HG03095 (cell line): ENCODE data around the gene ZFC3H1.
"Not testable (repeated sequence)": the region's sequence is repeated elsewhere in the genome, so short reads cannot be mapped to it uniquely, and the experiment has no call there.

Experiments
- ATAC-seq: cut with Tn5 transposase; IDR thresholded peaks from one replicate; pipeline ENCODE4 v1.9.1; 2021; ENCODE audit warnings: moderate library complexity; ENCODE audit not compliant: unreplicated experiment

Gene ZFC3H1

GRCh38 chr12:71663561-71664410 lies at the start of gene ZFC3H1, which contains the start of gene THAP2:
TSS of gene ZFC3H1 (minus strand) at chr12:71663848. CDS start at chr12:71663610, 238 bp downstream.
TSS of gene THAP2 (plus strand) at chr12:71664301. CDS start at chr12:71664510, 209 bp downstream.
- peak; percentile 87 for ATAC-seq

GRCh38 chr12:71710276-71711125 lies 46.9 kb upstream of the ZFC3H1 start:
- no peak for ATAC-seq

GRCh38 chr12:71708658-71709057 lies 45.0 kb upstream of the ZFC3H1 start:
- no peak for ATAC-seq

- no peak for ATAC-seq
Measured at GRCh38 chr12:71704920-71705319, 41.3 kb upstream of the ZFC3H1 start.

GRCh38 chr12:71703206-71703605 lies 39.6 kb upstream of the ZFC3H1 start:
- no peak for ATAC-seq

- ATAC-seq = no peak
Measured at GRCh38 chr12:71702590-71702989, 38.9 kb upstream of the ZFC3H1 start.

GRCh38 chr12:71702181-71702580 lies 38.5 kb upstream of the ZFC3H1 start:
- ATAC-seq = not testable (repeated sequence)

- ATAC-seq = no peak
Measured at GRCh38 chr12:71695782-71696181, 32.1 kb upstream of the ZFC3H1 start.

- ATAC-seq = peak; percentile 79
Measured at GRCh38 chr12:71694099-71694820, 30.6 kb upstream of the ZFC3H1 start.

- ATAC-seq = peak; percentile 12
Measured at GRCh38 chr12:71693651-71694050, 30.0 kb upstream of the ZFC3H1 start.

GRCh38 chr12:71693126-71693525 lies 29.5 kb upstream of the ZFC3H1 start:
- no peak for ATAC-seq

GRCh38 chr12:71691504-71692129 lies 28.0 kb upstream of the ZFC3H1 start:
- ATAC-seq = no peak

- no peak for ATAC-seq
Measured at GRCh38 chr12:71688961-71689570, 25.4 kb upstream of the ZFC3H1 start.

- not testable (repeated sequence) for ATAC-seq
Measured at GRCh38 chr12:71687172-71687571, 23.5 kb upstream of the ZFC3H1 start.

- ATAC-seq = peak; percentile 3
Measured at GRCh38 chr12:71686658-71687025, 23.0 kb upstream of the ZFC3H1 start.

GRCh38 chr12:71685914-71686657 lies 22.4 kb upstream of the ZFC3H1 start, which contains the start of gene TMEM19:
TSS of gene TMEM19 (plus strand) at chr12:71686082. CDS start at chr12:71686681, 599 bp downstream.
- ATAC-seq = peak; percentile 85

GRCh38 chr12:71685312-71685906 lies 21.8 kb upstream of the ZFC3H1 start:
- ATAC-seq = no peak

GRCh38 chr12:71684081-71684480 lies 20.4 kb upstream of the ZFC3H1 start:
- no peak for ATAC-seq

GRCh38 chr12:71683633-71684032 lies 20.0 kb upstream of the ZFC3H1 start:
- no peak for ATAC-seq
